Lung (tissue), 12 donors: ENCODE data around the gene GATA3. TPM values are rescaled to one million over a fixed set of nuclear protein-coding genes. Genes with fewer than 3 reads are reported as not detected.

Source experiments
- ATAC-seq: fragments of 200-7000 bp; cut with Tn5 transposase; one replicate; pipeline ENCODE4 v1.9.1; 2020; ENCODE audit warnings: moderate number of reproducible peaks; ENCODE audit not compliant: insufficient read depth, low FRiP score
- DNase-seq, 3 donors: peaks; one replicate each; pipeline ENCODE4 v3.0.0-alpha.2; 2013 to 2017
- H3K27ac ChIP-seq, 2 donors: one replicate each; pipeline ENCODE4 v1.5.1; 2013; ENCODE audit warnings: mild to moderate bottlenecking in 2 of 2, moderate library complexity in 2 of 2, control low read depth in 1 of 2, inconsistent platforms in 1 of 2, low read depth in 1 of 2, low read length in 1 of 2
- H3K27me3 ChIP-seq, 3 donors: one replicate each; pipeline ENCODE4 v1.5.1; 2013; ENCODE audit warnings: low read length in 2 of 3; ENCODE audit not compliant: control insufficient read depth in 3 of 3, insufficient read depth in 3 of 3
- H3K36me3 ChIP-seq, 4 donors: one replicate each; pipeline ENCODE4 v1.5.1; 2013; ENCODE audit warnings: low read length in 4 of 4, mild to moderate bottlenecking in 1 of 4, moderate library complexity in 1 of 4; ENCODE audit not compliant: control insufficient read depth in 4 of 4, insufficient read depth in 4 of 4
- H3K4me1 ChIP-seq, 5 donors: one replicate each; pipeline ENCODE4 v1.5.1; 2013; ENCODE audit warnings: low read length in 5 of 5, mild to moderate bottlenecking in 2 of 5, moderate library complexity in 1 of 5; ENCODE audit not compliant: control insufficient read depth in 5 of 5, insufficient read depth in 5 of 5
- H3K4me3 ChIP-seq: one replicate; pipeline ENCODE4 v1.5.1; 2013; ENCODE audit warnings: mild to moderate bottlenecking, control low read depth, moderate library complexity
- H3K9ac ChIP-seq, 2 donors: one replicate each; pipeline ENCODE4 v1.5.1; 2013; ENCODE audit warnings: low read length in 2 of 2, control low read depth in 1 of 2; ENCODE audit not compliant: insufficient read depth in 1 of 2
- H3K9me3 ChIP-seq, 4 donors: one replicate each; pipeline ENCODE4 v1.5.1; 2013; ENCODE audit warnings: low read length in 3 of 4, mild to moderate bottlenecking in 1 of 4, moderate library complexity in 1 of 4; ENCODE audit not compliant: control insufficient read depth in 4 of 4, insufficient read depth in 3 of 4
- WGBS, 2 donors: extraction: QIAGEN DNeasy Blood & Tissue Kit; methylation state at CpG; one replicate each; pipeline ENCODE4 v1.1.7; 2013; 5-methylcytosine and 5-hydroxymethylcytosine counted together
- polyA plus RNA-seq, 2 donors: library from polyadenylated mRNA; stranded (reverse); fragments of 200-250 nt; gene quantifications; one replicate each; pipeline ENCODE4 v1.2.1, GENCODE V29; 2013
- total RNA-seq, 2 donors: library from RNA; depleted of rRNA in 1 of 2; stranded (reverse); fragments of >200 nt in 1 of 2; gene quantifications; one replicate each; pipeline ENCODE4 v1.2.1, GENCODE V29; 2014 to 2021
- TF ChIP-seq, protein P1 (sequence below): IDR thresholded peaks from 2 replicates; pipeline ENCODE4 v1.5.1; 2012; ENCODE audit warnings: mild to moderate bottlenecking; ENCODE audit errors: control extremely low read depth, extremely low read depth
- donor health status: control.
- donor health status: control.
- donor health status: Bipolar disorder and iron deficiency.
- donor health status: healthy.
- donor health status: DM: yes; HTN: yes; CAD: no.

Gene GATA3
- total and polyA plus RNA-seq, 4 donors = 0.94 to 3.4 (median 1.8) TPM

DNA sequence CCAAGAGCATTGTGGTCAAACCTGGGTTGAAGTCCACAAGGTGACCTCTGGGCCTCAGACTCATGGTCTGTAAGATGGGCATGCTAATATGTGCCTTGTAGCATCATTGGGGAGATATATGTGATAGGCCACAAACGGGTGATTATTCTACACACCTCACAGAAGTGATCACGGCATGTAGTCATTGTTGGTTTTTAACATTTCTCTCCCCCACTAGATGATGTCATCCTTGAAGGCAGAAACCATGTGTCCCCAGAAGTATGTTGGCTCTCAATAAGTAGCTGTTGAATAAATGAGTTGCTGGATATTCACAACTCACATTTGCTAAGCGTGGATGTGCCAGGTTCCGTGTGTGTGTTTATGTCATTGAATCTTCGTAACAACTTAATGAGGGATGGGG is 42.4 kb downstream of the GATA3 start:
- Histone ChIP-seq H3K4me3 (no peak overlapping the region), H3K27me3 (peaks cover 0 to 10% (median 3%) of the 10 kb centered on the region in 3 donors), H3K4me1 (no peaks in the 10 kb centered on the region), H3K27ac (no peak overlapping the region), H3K36me3 (no peaks in the 10 kb centered on the region), H3K9ac (no peak overlapping the region), H3K9me3 (peaks cover 0 to 5% (median 0%) of the 10 kb centered on the region in 4 donors)
- TF ChIP-seq, protein P1, sequence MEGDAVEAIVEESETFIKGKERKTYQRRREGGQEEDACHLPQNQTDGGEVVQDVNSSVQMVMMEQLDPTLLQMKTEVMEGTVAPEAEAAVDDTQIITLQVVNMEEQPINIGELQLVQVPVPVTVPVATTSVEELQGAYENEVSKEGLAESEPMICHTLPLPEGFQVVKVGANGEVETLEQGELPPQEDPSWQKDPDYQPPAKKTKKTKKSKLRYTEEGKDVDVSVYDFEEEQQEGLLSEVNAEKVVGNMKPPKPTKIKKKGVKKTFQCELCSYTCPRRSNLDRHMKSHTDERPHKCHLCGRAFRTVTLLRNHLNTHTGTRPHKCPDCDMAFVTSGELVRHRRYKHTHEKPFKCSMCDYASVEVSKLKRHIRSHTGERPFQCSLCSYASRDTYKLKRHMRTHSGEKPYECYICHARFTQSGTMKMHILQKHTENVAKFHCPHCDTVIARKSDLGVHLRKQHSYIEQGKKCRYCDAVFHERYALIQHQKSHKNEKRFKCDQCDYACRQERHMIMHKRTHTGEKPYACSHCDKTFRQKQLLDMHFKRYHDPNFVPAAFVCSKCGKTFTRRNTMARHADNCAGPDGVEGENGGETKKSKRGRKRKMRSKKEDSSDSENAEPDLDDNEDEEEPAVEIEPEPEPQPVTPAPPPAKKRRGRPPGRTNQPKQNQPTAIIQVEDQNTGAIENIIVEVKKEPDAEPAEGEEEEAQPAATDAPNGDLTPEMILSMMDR = no peak
- no peak for ATAC-seq
- DNase-seq = no peak
- 94 to 96% methylated on average over 5 of the region's 5 CpGs for WGBS, 2 donors

DNA sequence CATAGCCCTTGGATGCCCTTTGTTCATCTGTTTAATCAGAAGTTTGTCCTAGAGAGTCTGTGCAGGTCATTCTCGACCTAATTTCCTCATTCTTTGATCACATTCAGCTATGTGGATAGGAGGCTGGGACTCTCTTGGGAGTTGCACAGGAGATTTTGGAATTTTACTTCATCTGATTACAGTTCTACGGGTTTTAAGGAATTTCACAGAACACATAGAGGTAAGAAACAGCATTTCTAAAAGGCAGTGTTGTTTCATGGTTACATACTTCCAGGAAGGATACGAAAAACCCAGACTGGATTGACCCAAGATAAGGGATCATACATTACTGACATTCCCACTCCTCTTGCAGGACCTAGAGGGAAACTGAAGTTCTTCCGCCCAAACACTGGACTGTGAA is 45.9 kb downstream of the GATA3 start:
- peaks cover 0 to 4% (median 0%) of the 10 kb centered on the region in 5 donors for H3K4me1 ChIP-seq
- H3K9ac ChIP-seq = no peak overlapping the region
- 73 to 88% methylated on average over 4 of the region's 4 CpGs for WGBS, 2 donors
- no peaks in the 10 kb centered on the region for H3K36me3 ChIP-seq
- no peak overlapping the region for H3K27ac ChIP-seq
- H3K4me3 ChIP-seq = no peak overlapping the region
- ATAC-seq (no peak), DNase-seq (no peak)
- H3K27me3 ChIP-seq = peaks cover 0 to 32% (median 17%) of the 10 kb centered on the region in 3 donors
- peaks cover 0 to 5% (median 0%) of the 10 kb centered on the region in 4 donors for H3K9me3 ChIP-seq
- TF ChIP-seq, protein P1 = no peak

DNA sequence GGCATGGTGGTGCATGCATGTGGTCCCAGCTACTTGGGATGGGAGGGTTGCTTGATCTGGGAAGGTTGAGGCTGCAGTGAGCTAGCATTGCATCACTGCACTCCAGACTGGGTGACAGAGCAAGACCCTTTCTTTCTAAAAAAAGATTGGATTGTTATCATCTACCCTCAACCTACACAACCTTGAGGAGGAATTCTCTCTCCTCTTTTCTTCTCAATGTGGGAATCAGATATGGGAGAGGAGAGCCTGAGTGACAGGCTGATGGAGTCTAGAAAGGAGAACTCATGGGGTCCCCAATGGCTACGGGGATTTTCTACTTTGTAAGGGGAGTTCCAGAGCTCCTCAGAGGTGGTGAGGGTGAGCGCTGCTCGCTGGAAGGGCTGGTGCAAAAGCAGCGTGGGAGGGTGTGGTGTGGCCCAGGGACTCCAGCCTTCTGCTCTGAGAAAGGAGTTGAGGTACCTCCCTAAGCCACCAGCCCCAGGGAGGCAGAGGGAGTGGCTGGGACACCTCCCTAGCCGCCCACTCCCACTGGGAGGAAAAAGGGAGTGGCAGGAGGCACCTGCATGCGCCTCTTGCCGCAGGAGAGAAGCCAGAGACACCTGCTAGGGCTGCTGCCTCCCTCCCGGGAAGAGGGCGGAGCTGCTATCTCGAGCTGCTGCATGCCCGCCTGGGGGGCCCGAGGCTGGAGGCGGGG is 48.4 kb downstream of the GATA3 start:
- DNase-seq (no peak), ATAC-seq (no peak)
- peaks cover 0 to 37% (median 17%) of the 10 kb centered on the region in 3 donors for H3K27me3 ChIP-seq
- no peak overlapping the region for H3K4me3 ChIP-seq
- 56 to 75% methylated on average over 13 of the region's 13 CpGs for WGBS, 2 donors
- H3K4me1 ChIP-seq = peaks cover 0 to 4% (median 0%) of the 10 kb centered on the region in 5 donors
- H3K9me3 ChIP-seq = peaks cover 0 to 3% (median 0%) of the 10 kb centered on the region in 4 donors
- H3K27ac ChIP-seq = no peak overlapping the region
- TF ChIP-seq, protein P1 = no peak
- H3K9ac ChIP-seq = no peak overlapping the region
- H3K36me3 ChIP-seq = no peaks in the 10 kb centered on the region
